GM20431 (cell line): ENCODE measurements around the gene ARHGEF25.

ENCODE experiments used
- in situ Hi-C: fragments of 300-500 bp; cut with MseI, MboI; formaldehyde crosslinking; loops from one replicate; pipeline ENCODE4 v1.15.0; 2020; ENCODE audit warnings: low sequenced_read_pairs; ENCODE audit not compliant: unreplicated experiment

ARHGEF25 gene

DNA sequence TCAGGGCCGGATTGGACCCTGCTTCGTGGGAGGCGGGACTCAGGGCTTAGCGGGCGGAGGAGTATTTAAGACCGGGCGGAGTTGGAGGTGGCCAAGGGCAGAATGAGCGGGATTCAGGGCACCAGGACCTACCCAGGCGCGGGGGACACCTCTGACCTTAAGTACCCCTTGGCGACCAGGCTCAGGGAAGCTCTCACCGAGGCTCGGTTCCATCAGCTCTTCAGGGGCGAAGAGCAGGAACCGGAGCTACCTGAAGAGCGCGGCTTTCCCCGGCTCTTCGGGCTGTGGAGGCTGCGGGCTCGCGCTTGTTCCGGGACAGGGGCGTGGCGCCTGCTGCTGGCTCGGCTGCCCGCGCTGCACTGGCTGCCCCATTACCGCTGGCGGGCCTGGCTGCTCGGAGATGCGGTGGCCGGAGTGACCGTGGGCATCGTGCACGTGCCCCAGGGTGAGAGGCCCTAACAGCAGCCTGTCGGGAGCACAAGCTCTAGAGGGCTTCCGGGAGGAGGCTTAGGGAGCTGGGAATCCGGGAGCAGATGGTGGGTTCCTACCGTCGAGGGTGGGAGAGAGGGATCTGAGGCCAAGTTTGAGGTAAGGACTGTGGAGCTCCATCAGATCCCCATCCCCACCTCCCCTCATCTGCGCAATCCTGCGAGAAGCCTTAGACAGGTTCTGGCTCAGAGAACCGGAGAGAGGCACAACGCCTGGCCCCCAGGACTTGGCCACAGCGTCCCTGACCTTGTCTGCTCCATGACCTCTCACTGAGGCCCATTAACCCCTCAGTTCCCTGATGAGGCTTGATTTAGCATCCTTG lies 8.4 kb downstream of the ARHGEF25 start:
- in situ Hi-C loops = loop anchor here (5.0 kb wide), 1 partner anchor 37 kb away; no protein-coding TSS in a partner anchor

DNA sequence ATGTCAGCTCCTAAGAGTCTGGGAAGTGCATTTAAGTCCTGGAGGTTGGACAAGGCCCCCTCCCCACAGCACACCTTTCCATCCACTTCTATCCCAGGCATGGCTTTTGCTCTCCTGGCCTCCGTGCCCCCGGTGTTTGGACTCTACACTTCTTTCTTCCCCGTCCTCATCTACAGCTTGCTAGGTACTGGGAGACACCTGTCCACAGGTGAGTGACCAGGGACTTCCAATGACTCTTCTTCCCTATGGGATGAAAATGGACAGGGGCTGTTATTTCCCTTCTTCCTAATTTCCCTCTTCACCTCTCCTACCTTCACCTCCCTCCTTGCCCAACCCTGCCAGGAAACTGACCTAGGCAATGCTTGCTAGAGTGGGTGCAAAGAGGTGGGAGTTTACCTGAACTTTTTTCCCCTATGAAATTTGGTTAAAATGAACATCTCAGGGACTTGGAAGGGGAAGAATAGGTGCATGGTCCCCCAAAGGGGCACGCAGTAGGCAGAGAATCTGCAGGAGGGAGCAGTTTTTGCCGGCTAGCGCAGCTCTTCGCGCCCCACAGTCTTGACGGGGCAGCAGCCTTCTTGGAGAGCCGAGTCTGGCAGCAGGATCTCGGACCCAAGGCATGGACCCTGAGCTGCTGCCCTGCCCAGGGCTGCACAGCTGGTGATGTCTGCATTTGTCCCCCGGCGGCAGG lies 9.2 kb downstream of the ARHGEF25 start:
- in situ Hi-C loops = loop anchor here (5.0 kb wide), 1 partner anchor 38 kb away; no protein-coding TSS in a partner anchor

DNA sequence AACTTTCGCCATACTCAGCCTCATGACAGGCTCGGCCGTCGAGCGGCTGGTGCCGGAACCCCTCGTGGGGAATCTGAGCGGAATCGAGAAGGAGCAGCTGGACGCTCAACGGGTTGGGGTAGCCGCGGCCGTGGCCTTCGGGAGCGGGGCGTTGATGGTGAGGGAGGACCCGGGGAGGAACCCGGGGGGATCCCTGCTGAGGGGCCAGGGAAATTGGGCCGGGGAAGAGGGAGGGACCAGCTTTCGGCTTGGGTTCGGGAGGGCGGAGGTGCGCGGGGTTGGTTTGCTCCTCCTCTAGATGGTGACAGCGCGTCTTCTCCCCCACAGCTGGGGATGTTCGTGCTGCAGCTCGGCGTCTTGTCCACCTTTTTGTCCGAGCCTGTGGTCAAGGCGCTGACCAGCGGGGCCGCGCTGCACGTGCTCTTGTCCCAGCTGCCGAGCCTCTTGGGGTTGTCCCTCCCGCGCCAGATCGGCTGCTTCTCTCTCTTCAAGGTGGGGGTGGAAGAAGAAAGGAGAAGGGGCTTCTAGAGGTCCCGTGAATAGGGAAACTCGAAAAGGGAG lies 9.8 kb downstream of the ARHGEF25 start:
- in situ Hi-C loops = loop anchor here (5.0 kb wide), 1 partner anchor 39 kb away; no protein-coding TSS in a partner anchor

DNA sequence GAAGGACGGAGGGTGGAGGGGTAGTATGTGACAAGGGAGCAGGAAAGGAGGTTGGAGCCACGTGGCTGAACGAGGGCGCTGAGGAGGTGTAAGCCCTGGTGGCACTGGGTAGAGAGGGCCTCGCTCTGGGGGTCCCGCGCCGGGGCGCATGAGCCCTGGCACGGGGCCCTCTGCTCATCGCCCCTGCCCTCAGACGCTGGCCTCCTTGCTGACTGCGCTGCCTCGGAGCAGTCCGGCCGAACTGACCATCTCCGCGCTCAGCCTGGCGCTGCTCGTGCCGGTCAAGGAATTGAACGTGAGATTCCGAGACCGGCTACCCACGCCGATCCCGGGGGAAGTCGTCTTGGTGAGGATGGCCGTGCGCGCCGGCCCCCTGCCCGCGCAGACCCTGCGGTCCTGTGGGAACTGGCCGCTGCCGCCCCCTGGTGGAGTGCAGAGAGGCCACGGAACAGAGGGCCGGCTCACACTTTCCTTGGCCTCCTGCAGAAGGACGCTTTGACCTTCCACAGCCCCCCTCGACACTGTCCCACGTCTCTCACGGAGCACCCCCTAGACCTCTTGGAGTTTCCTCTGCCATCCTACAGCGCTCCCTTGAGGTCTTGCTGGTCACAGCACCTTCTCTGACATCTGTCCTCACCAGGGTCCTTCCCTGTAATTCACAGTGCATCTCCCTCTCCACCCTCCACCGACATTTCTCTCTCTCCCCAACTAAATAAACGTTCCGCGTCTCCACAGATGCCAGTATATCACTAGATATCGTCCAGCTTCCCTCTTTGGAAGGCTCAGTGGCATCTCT lies 10.5 kb downstream of the ARHGEF25 start:
- in situ Hi-C loops = loop anchor here (5.0 kb wide), 1 partner anchor 39 kb away; no protein-coding TSS in a partner anchor

DNA sequence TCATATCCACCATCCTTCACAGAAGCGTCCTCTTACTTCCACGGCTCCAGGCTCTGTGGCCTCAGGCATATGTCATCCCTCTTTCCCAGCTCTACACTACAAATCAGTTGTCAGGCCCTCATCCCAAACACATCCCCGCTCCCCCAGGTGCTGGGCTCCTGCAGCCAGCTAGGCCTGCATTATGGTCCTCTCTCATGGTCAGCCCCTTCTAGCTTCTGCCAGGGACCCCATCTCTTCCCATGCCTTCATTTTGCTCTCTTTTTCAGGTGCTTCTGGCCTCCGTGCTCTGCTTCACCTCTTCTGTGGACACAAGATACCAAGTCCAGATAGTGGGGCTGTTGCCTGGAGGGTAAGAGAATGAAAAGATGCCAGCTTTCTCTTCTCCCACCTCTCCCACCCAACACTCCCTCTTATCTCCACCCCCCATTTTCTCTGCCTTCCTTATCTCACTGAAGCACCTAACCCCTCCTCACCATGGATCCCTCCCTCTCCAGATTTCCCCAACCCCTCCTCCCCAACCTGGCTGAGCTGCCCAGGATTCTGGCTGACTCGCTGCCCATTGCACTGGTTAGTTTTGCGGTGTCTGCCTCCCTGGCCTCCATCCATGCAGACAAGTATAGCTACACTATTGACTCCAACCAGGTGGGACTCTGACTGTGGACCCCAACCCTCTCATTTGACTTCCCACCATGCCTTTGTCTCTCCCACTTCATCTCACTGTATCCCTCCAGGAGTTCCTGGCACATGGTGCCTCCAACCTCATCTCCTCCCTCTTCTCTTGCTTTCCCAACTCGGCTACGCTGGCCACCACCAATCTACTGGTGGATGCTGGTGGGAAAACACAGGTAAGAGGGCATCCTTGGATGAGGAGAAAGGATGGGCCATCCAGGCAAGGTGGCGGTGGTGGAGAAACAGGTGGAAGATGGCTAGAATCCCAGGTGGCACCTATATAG lies 11.3 kb downstream of the ARHGEF25 start:
- in situ Hi-C loops = loop anchor here (5.0 kb wide), 1 partner anchor 40 kb away; no protein-coding TSS in a partner anchor

DNA sequence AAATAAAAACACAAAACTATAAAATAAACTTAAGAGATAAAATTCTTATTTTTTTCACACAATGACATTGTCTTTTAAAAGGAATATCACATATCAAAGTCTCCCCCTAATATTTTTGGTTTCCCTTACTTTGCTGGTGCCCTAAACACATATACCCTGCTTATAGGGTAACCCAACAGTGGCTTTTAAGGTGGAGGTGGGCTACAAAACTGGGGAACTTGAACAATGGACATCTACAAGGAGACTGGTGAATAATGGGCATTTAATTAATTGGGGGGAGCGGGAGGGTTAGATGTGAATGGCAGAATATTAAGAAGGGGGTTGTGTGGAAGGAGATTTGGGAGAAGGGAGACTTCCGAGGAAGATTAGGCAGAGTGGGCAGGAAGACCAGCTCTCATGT lies 12.2 kb downstream of the ARHGEF25 start:
- in situ Hi-C loops = loop anchor here (5.0 kb wide), 1 partner anchor 41 kb away; no protein-coding TSS in a partner anchor

DNA sequence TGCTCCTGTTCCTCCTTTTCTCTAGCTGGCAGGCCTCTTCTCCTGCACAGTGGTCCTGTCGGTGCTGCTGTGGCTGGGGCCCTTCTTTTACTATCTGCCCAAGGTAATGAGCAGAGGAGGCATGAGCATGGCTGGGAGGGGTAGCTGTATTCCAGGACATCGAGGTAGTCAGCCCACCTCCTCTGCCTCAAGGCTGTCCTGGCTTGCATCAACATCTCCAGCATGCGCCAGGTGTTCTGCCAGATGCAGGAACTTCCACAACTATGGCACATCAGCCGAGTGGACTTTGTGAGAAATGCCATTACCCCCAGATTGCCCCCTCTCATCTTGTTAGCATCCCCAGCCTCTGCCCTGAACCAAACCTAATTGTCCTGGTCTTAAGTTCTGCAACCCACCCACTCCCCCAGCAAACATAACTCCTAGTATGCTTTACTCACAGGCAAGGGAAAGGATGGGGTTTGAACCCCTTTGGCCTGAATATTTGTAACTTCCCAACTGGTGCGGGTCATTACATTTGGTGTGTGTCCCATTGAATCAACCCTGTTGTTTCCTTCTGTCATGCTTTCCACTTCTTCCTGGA lies 12.7 kb downstream of the ARHGEF25 start:
- in situ Hi-C loops = loop anchor here (5.0 kb wide), 1 partner anchor 42 kb away; no protein-coding TSS in a partner anchor

DNA sequence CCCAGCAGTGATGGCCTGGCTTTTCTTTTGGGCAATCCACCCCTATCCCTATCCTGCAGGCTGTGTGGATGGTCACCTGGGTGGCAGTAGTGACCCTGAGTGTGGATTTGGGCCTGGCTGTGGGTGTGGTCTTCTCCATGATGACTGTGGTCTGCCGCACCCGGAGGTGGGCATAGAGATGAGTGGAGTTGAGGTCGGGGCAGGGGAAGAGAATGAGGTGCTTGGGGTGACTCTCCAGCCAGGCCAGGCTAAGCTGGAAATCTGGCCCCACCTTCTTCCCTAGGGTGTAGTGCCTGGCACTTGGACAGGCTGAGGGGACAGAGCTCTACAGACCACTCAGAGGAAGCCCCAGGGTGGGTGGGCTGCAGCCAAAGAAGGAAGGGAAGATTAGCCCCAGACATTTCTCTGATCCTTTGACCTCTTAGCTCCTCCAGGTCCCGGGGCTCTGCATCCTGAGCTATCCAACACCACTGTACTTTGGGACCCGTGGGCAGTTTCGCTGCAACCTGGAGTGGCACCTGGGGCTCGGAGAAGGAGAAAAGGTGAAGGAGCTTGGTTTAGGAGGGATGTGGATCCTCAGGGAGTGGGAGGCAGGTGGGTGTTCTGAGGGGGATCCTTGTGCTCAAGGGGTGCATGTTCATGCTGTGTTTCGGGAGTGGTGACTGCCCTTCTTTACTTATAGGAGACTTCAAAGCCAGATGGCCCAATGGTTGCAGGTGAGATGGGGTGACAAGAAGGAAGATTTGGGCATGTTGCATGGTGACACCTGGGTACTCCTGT lies 13.4 kb downstream of the ARHGEF25 start:
- in situ Hi-C loops = loop anchor here (5.0 kb wide), 1 partner anchor 42 kb away; no protein-coding TSS in a partner anchor

DNA sequence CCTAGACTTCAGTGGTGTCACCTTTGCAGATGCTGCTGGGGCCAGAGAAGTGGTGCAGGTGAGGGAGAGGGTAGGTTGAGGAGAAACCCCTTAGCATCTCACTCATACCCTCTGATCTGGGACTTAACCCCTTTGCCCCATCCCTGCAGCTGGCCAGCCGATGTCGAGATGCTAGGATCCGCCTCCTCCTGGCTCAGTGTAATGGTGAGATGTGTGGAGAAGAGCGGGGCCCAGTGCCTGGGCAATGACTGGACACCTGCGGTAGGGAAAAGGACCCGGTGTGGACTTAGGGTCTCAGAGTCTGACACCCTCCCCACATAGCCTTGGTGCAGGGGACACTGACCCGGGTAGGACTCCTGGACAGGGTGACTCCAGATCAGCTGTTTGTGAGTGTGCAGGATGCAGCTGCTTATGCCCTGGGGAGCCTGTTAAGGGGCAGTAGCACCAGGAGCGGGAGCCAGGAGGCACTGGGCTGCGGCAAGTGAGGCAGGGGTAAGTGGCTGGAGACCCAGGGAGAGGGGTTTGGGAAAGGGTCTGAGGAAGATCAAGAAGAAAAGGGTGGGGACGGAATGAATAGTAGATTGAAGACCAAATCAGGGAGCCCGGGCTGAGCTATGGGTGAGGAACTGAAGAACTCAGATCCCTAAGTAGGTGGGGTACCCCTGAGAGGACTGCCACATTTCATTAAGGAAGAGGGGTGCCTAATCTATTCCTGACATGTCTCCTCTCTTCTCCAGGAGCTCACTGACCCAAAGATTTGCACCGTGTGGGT lies 14.2 kb downstream of the ARHGEF25 start:
- in situ Hi-C loops = no loop called here

DNA sequence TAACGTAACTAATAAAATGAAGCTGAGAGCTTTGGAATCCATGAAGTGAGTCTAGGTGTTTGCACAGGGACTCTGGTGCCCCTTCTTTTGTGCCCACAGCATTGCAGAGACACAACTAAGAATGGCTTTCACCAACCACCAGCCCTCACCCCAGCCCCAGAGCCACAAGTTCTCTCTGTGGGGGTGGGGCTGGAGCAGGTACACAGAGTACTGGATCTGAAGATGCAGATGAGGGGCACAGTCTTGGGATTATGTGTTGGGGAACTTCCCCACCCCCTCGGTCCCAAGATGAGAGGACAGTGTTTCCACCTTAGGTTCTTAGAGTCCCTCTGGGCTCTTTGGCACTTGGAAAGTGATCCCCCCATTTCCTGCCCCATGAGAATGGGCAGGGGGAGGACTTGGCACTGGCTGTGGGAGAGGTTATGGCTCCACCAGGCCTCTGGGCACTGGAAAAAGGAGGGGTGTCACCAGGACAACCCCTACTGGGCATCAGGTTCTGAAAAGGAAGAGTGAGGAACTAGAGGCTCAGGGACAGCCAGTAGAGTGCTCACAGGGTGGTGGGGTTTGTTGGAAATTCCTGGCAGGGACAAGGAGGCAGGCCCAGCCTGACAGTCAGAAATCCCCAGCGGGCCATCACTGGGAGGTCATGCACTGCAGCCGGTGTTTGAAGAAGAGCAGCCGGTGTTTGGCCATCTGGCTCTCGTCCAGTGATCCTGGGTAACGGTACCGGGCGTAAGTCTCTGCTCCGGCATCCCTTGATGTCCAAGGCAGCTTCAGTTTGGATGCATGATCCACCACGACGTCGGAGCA lies 15.1 kb downstream of the ARHGEF25 start:
- in situ Hi-C loops = no loop called here

DNA sequence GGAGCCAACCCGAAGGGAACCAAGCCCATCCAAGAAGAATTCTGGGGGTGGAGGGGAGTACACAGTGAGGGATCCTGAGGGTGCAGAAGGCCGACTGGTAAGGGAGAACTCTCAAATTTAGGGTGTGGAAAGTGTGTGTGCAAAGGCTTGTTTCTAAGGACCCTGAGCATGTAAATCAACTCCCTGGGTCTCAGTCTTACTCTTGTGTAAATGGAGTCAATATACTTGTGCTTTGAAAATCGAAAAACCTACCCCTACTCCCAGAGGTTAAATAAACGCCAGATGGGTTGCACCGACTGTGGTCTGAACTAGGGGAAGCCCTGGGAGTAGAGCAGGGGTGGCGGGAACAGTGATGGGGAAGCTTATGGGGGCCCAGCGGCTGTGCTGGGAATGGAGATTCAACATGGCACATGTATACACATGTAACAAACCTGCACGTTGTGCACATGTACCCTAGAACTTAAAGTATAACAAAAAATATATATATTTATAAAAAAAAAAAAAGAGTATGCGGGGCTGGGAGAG lies 15.7 kb downstream of the ARHGEF25 start:
- in situ Hi-C loops = no loop called here

DNA sequence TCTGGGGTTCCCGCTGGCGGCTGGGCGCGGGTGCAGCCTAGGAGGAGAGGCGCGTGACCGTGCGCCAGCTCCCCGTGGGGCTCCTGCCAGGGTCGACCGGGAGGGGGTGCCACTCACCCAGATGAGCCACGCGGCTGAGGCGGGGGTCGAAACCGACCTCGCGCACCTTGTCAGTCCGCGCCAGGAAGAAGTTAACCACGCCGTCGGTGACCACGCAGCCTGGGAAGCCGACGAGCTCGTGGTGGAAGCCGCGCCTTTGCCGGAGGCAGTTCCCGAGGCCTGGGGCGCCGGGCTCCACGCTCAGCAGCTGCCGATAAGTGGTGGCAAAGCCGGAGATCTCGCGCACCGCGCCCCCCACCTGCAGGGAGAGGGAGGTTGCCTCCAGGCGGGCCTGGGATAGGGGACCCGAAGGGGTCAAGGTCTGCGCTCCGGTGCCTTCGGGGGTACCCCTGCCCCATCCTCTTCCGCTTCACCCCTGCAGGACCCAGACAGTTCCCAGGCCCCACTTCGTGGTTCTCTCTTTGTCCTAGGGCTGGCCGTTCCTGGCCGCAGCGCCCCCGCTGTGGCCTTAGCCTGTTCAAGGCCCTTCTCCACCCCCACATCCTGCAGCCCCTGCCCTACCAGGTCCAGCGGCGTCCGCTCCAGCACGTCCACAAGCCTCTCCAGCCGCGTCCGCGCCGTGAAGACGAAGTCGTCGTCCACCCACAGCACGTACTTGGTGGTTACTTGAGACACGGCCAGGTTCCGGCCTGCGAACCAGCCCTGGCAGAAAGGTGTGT lies 16.5 kb downstream of the ARHGEF25 start:
- in situ Hi-C loops = no loop called here

DNA sequence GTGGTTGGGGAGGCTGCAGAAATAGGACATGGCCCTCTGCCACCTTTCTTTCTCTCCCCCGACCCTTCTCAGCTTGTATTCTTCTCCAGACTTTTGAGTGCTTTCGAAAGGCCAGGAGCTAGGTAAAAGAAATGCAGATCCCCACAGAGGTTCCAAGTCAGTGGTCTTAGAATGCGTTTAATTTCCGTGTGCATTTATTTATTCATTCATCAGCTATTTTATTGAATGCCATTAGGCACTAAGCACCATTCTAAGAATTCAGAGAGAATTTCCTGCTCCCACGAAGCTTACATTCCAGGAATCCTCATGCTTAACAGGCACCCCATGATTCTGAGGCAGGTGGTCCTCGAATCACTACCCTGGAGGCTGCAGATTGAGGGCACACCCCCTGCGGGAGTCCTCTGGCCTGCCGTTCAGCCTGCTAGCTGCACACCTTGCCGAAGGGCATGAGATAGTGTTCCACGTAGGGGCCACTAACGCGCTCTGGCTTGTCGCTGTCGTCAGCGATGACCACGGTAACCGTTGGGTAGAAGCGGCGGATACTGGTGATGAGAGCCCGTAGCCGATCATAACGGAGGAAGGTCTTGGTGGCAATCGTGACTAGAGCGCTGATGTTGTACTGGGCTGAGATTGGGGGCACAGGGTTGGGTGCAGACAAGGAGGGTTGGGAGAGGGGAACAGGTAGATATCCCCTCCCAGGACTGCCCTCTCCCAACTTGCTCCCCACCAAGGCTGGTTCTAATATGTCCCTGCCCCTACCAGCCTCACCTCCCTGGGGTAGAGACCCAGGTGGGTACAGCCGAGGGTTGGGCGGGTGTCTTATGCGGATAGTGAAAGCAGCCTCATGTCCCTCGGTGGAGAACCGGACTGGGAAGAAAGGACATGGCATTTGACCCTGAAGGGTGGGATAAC lies 17.3 kb downstream of the ARHGEF25 start:
- in situ Hi-C loops = no loop called here

DNA sequence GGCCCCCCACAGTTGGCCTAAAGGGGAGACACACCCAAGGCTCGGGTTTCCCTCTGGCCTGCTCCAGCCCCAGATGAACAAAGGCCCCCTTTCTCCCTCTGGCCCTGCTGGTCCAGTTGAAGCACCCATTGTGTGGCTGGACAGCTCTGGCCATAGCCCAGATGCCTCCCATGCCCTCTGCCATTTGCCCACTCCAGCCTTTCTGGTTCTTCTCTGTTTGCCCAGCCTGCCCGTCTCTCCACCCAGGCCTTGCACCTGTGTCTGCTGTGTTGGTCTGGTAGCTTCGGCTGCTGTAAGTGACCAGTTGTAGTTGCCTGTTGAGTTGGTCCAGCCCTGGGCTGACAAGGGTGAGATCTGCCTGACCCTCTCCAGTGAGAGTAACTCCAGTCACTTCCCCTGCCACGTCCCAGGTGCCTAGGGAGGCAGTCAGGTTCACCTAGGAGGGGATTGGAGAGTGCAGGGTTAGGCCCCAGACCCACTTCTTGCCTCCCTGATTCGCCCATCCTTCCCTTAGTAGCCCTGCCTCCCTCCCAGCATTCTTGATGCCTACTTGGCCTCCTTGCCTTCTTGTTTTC lies 18.7 kb downstream of the ARHGEF25 start:
- in situ Hi-C loops = no loop called here
